ENCODE results near the gene HOXD3.
A peak's percentile ranks its signal among the peaks of the same experiment; 100 is the strongest.

The HOXD3 gene

GRCh38 chr2:176160986-176161824 lies 4.1 kb downstream of the HOXD3 start:
- H3K4me1 Mint-ChIP-seq = peaks cover 65% of the 10 kb centered on the region
- no peaks in the 10 kb centered on the region for H3K9me3 Mint-ChIP-seq
- ATAC-seq (no peak), DNase-seq (no peak)
- H3K27me3 Mint-ChIP-seq = peaks cover 100% of the 10 kb centered on the region
- no peak overlapping the region for H3K27ac Mint-ChIP-seq
- no peak overlapping the region for H3K4me3 Mint-ChIP-seq

DNA sequence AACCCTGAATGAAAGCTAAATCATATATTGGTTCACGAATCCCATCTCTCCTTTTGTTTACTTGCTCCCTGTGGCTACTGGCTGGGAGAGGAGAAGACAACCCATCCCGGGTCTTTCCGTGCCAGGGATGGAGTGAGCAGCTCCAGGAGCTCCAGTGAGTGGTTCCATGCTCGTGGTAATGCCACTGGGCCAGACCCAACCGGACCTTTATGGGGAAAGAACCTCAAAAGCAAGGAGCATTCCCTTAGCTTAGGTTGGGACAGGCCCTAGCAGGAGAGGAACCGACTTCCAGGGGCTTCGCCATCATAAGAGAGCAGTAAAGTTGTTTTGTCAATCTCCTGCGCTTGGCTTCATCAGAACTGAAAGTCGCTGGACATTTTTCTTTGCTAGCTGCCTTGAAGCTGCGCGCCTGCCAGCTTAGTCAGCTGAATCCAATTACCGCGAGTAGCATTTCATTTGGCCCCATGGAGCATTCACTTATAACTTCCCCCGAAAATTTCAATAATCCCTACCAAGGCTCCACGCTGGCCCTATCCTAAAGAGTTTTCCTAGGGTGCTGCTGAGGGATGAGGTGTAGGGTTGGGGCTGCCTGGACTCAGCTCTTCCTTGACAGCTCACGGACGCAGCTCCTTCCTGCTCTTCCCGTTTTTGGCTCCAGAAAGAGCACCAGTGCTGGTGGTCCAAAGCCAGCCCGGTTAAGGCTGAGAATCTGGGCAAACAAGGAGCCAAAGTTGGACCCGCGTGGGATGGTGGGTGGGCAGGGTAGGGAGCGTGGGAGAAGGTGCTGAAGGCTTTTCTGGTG lies 4.9 kb downstream of the HOXD3 start:
- ATAC-seq (no peak), DNase-seq (no peak)
- Mint-ChIP-seq H3K27me3 (peaks cover 100% of the 10 kb centered on the region), H3K9me3 (no peaks in the 10 kb centered on the region), H3K4me1 (peaks cover 65% of the 10 kb centered on the region), H3K4me3 (no peak overlapping the region), H3K27ac (no peak overlapping the region)

- H3K27ac Mint-ChIP-seq = no peak overlapping the region
- DNase-seq (no peak), ATAC-seq (no peak)
- H3K9me3 Mint-ChIP-seq = no peaks in the 10 kb centered on the region
- H3K27me3 Mint-ChIP-seq = peaks cover 100% of the 10 kb centered on the region
- H3K4me3 Mint-ChIP-seq = no peak overlapping the region
- H3K4me1 Mint-ChIP-seq = peaks cover 56% of the 10 kb centered on the region
Observed at GRCh38 chr2:176162911-176163671, 6.0 kb downstream of the HOXD3 start.

- Mint-ChIP-seq H3K4me1 (peaks cover 50% of the 10 kb centered on the region), H3K4me3 (peak overlapping the region in 1 of 2 donors; percentile 33), H3K27me3 (peaks cover 100% of the 10 kb centered on the region), H3K27ac (no peak overlapping the region), H3K9me3 (no peaks in the 10 kb centered on the region)
- no peak for DNase-seq
- no peak for ATAC-seq
Observed at GRCh38 chr2:176163672-176164056, 6.6 kb downstream of the HOXD3 start.

- Mint-ChIP-seq H3K4me3 (peak overlapping the region; percentile 21 to 33), H3K27ac (no peak overlapping the region), H3K9me3 (no peaks in the 10 kb centered on the region), H3K27me3 (peaks cover 100% of the 10 kb centered on the region), H3K4me1 (peaks cover 50% of the 10 kb centered on the region)
- DNase-seq (no peak), ATAC-seq (no peak)
Observed at GRCh38 chr2:176164201-176164600, 7.1 kb downstream of the HOXD3 start.

DNA sequence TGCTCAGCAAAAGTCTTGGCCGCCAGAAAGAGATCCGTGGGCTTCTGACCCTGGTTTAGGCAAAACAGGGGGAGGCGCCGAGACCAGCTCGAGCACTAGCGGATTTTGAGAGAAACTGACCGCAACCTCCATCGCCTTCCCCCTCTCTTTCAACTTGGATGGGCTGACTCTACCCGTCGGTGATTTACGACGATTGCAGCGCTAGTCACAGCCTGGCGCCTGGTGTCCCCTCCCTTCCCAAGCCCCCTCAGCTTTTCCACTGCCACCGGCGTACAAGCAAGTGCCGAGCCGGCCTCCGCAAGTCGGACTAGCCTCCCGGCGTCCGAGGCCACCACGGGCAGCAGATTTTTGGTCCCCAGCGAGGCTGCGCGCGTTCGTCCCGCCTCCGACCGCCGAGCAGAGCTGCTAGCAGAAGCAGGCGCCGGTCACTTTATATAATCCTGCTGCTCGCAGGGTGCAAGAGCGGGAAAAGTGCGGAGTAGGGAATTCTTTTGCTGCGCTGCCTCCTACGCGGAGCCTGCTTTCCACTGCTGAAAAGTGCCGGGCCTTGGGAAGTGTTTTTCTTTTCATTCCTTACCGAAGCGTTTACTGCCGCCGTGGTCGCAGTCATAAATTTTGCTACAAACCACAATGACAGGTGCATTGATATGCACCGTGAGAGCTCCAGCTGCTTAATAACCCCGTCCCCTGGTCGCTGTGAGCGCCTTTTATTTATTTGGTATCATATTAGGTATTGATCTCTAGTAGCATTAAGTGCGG lies 7.7 kb downstream of the HOXD3 start:
- Mint-ChIP-seq H3K27me3 (peaks cover 100% of the 10 kb centered on the region), H3K27ac (no peak overlapping the region), H3K4me1 (peaks cover 44% of the 10 kb centered on the region), H3K9me3 (no peaks in the 10 kb centered on the region), H3K4me3 (peak overlapping the region; percentile 21 to 44)
- no peak for ATAC-seq
- no peak for DNase-seq

DNA sequence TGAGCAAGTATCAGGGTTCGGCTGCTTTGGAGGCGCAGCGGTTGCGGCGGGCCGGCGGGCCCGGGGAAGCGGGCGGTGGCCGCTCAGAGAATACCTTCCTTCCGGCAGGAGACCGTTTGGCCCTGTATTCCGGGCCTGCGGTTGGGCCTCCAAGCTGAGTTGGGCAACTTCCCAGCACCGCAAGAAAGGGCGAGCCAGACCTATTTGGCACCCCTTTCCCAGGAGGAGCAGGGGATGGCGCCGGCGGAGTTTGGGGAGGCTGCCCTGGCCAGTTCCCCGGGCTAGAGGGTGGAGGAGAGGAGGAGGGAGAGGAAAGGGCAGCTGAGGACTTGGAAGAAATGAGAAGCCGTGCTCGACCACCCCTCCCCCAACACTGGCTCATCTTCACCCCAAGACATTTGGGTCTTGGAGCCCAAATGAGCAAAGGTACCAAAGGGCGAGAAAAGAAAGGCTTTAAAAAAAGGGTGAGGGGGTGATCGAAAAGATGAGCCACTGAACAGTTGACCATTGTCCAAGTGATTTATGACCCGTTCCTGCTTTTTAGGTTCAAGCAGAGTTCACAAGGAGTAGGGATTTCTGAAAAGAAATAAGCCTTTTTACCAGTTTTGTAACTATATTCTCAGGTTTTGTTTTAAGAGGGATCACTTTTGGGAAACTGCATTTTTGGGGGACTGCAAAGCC lies 8.4 kb downstream of the HOXD3 start:
- DNase-seq (no peak), ATAC-seq (no peak)
- Mint-ChIP-seq H3K4me3 (peak overlapping the region in 1 of 2 donors; percentile 15), H3K9me3 (no peaks in the 10 kb centered on the region), H3K4me1 (peaks cover 37% of the 10 kb centered on the region), H3K27me3 (peaks cover 100% of the 10 kb centered on the region), H3K27ac (no peak overlapping the region)

GRCh38 chr2:176166272-176166671 lies 9.2 kb downstream of the HOXD3 start:
- Mint-ChIP-seq H3K4me3 (no peak overlapping the region), H3K27me3 (peaks cover 100% of the 10 kb centered on the region), H3K9me3 (no peaks in the 10 kb centered on the region), H3K4me1 (peaks cover 29% of the 10 kb centered on the region), H3K27ac (no peak overlapping the region)
- DNase-seq (no peak), ATAC-seq (no peak)

DNA sequence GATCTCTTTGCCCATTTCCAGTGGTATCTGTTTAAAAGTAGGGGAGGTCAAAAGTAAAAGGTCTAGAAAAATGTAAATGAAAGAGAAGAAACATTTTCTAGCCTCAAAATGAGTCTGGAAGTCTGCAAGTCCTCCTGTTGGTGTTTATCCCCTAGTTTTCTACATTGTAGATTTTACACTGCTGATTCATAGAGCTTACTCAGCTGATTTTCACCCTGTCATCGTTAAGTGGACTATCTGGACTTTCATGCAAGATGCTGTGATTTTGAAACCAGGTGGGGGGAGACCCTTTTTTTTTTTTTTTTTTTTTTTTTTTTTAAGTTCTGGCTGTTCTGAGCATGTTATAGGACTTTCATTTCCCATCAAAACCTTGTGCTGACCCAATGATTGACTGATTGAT lies 10.3 kb downstream of the HOXD3 start:
- Mint-ChIP-seq H3K4me3 (no peak overlapping the region), H3K27ac (no peak overlapping the region), H3K4me1 (peaks cover 29% of the 10 kb centered on the region), H3K27me3 (peaks cover 100% of the 10 kb centered on the region), H3K9me3 (no peaks in the 10 kb centered on the region)
- no peak for DNase-seq
- ATAC-seq = no peak

DNA sequence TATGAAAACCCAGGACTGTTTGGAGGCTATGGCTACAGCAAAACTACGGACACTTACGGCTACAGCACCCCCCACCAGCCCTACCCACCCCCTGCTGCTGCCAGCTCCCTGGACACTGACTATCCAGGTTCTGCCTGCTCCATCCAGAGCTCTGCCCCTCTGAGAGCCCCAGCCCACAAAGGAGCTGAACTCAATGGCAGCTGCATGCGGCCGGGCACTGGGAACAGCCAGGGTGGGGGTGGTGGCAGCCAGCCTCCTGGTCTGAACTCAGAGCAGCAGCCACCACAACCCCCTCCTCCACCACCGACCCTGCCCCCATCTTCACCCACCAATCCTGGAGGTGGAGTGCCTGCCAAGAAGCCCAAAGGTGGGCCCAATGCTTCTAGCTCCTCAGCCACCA lies 12.1 kb downstream of the HOXD3 start:
- Mint-ChIP-seq H3K4me3 (no peak overlapping the region), H3K9me3 (no peaks in the 10 kb centered on the region), H3K27me3 (peaks cover 100% of the 10 kb centered on the region), H3K27ac (no peak overlapping the region), H3K4me1 (peaks cover 28% of the 10 kb centered on the region)
- ATAC-seq (no peak), DNase-seq (no peak)

GRCh38 chr2:176169711-176170110 lies 12.6 kb downstream of the HOXD3 start:
- peaks cover 28% of the 10 kb centered on the region for H3K4me1 Mint-ChIP-seq
- H3K9me3 Mint-ChIP-seq = no peaks in the 10 kb centered on the region
- no peak overlapping the region for H3K27ac Mint-ChIP-seq
- H3K4me3 Mint-ChIP-seq = no peak overlapping the region
- H3K27me3 Mint-ChIP-seq = peaks cover 100% of the 10 kb centered on the region
- ATAC-seq = no peak
- no peak for DNase-seq

DNA sequence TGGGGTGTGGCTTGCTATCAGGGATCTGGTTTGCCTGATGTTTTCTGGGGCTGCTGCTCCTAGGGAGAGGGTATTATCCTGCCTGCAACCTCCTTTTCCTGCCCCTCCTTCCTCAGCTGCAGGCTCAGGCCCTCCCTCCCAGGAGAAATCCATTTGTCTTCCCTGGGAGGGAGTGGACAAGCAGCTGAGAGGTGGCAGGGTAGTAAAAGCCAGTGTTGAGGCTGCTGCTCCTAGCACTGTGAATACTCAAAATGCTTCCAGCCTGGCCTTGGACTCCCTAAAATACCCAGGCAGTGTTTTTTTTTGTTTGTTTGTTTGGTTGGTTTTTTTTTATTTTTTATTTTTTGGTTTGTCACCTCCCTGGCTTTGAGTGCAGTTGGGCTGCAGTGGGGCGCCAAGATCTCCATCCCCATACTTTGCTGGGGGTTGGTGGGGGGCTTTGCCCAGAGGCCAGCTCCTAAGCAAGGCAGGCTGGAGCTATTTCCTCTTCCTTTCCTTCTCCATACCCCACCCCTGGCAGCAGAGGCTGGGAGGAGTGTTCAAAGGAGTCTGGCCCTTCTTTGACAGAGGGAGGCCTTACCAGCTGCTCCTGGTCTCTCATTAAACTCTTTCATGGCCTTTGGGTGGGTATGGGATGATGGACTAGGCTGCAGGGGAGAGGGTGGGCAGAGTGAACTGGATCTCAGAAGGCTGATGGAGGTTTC lies 13.6 kb downstream of the HOXD3 start:
- Mint-ChIP-seq H3K9me3 (no peaks in the 10 kb centered on the region), H3K27ac (no peak overlapping the region), H3K4me1 (peaks cover 34% of the 10 kb centered on the region), H3K4me3 (no peak overlapping the region), H3K27me3 (peaks cover 100% of the 10 kb centered on the region)
- ATAC-seq (no peak), DNase-seq (no peak)

DNA sequence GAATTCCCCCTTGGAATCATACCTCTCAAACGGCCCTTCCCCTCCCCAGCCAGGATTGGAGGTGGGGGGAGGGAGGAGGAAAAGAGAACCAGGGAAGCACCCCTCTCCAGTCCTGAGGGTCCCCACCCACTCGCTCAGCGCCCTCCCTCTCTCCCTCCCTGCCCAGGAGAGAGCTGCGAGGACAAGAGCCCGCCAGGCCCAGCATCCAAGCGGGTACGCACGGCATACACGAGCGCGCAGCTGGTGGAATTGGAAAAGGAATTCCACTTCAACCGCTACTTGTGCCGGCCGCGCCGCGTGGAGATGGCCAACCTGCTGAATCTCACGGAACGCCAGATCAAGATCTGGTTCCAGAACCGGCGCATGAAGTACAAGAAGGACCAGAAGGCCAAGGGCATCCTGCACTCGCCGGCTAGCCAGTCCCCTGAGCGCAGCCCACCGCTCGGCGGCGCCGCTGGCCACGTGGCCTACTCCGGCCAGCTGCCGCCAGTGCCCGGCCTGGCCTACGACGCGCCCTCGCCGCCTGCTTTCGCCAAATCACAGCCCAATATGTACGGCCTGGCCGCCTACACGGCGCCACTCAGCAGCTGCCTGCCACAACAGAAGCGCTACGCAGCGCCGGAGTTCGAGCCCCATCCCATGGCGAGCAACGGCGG lies 14.4 kb downstream of the HOXD3 start:
- Mint-ChIP-seq H3K27me3 (peaks cover 100% of the 10 kb centered on the region), H3K27ac (no peak overlapping the region), H3K4me1 (peaks cover 40% of the 10 kb centered on the region), H3K9me3 (no peaks in the 10 kb centered on the region), H3K4me3 (peak overlapping the region in 1 of 2 donors; percentile 43)
- ATAC-seq (no peak), DNase-seq (no peak)

Measured in stimulated activated naive CD8-positive, alpha-beta T cell treated with anti-CD3 and anti-CD28 coated beads, Interleukin-15, amount 100 ng/mL, for 72 hours (primary cell).